ENCODE results near the gene KIZ.

KIZ gene

GRCh38 chr20:21087862-21088540 is 37.9 kb upstream of the KIZ start:
- Histone ChIP-seq H3K79me1 (ENCODE audit: low read depth, low read length) (no peaks in the 10 kb centered on the region), H2AFZ (ENCODE audit: low read length) (no peak overlapping the region), H3K4me3 (ENCODE audit: low read length in 2 of 2) (no peak overlapping the region), H2BK120ac (ENCODE audit: low read depth, low read length) (no peak overlapping the region), H3K9ac (ENCODE audit: low read depth, low read length, poor library complexity) (no peak overlapping the region), H3K36me3 (replicated peaks in 1 of 2; ENCODE audit: control insufficient read depth in 2 of 2, insufficient read depth in 2 of 2, low read length in 2 of 2) (no peaks in the 10 kb centered on the region), H3K23ac (ENCODE audit: low read depth, low read length, poor library complexity) (no peak overlapping the region), H3K4ac (ENCODE audit: low read length) (no peak overlapping the region), H3K4me1 (ENCODE audit: control insufficient read depth in 2 of 2, insufficient read depth in 1 of 2, low read depth in 1 of 2, low read length in 2 of 2) (peaks cover 0 to 2% of the 10 kb centered on the region in 2 donors), H2BK15ac (ENCODE audit: low read length) (no peak overlapping the region), H4K91ac (ENCODE audit: low read depth, low read length, poor library complexity) (no peak overlapping the region), H3K14ac (ENCODE audit: low read length) (no peak overlapping the region), H3K27me3 (ENCODE audit: control insufficient read depth in 3 of 3, insufficient read depth in 3 of 3, low read depth in 1 of 3, low read length in 3 of 3) (peaks cover 0 to 55% (median 2%) of the 10 kb centered on the region in 3 experiments), H3K18ac (ENCODE audit: low read length) (no peak overlapping the region), H2BK12ac (ENCODE audit: low read length) (no peak overlapping the region), H4K8ac (ENCODE audit: low read depth, low read length) (no peak overlapping the region), H3K27ac (replicated peaks; ENCODE audit: low read length) (no peak overlapping the region), H3K9me3 (replicated peaks in 1 of 2; ENCODE audit: control insufficient read depth in 2 of 2, insufficient read depth in 1 of 2, low read depth in 1 of 2, low read length in 2 of 2) (no peaks in the 10 kb centered on the region), H3K4me2 (ENCODE audit: insufficient read depth, low read length, poor library complexity, severe bottlenecking) (no peak overlapping the region), H2BK5ac (ENCODE audit: low read length) (no peak overlapping the region), H2AK5ac (ENCODE audit: low read depth, low read length) (no peak overlapping the region)
- no CpG with 5 or more reads among the region's 9 CpGs for WGBS, 2 donors (ENCODE audit: extremely low coverage in 2 of 2, insufficient read length in 2 of 2, insufficient replicate concordance in 1 of 2)
- no peak for DNase-seq (ENCODE audit: low spot score)

GRCh38 chr20:21089391-21089790 is 36.5 kb upstream of the KIZ start:
- Histone ChIP-seq H4K8ac (ENCODE audit: low read depth, low read length) (no peak overlapping the region), H3K23ac (ENCODE audit: low read depth, low read length, poor library complexity) (no peak overlapping the region), H3K4me3 (ENCODE audit: low read length in 2 of 2) (no peak overlapping the region), H3K18ac (ENCODE audit: low read length) (no peak overlapping the region), H3K14ac (ENCODE audit: low read length) (no peak overlapping the region), H2BK15ac (ENCODE audit: low read length) (no peak overlapping the region), H2BK5ac (ENCODE audit: low read length) (no peak overlapping the region), H2AK5ac (ENCODE audit: low read depth, low read length) (no peak overlapping the region), H3K9me3 (replicated peaks in 1 of 2; ENCODE audit: control insufficient read depth in 2 of 2, insufficient read depth in 1 of 2, low read depth in 1 of 2, low read length in 2 of 2) (no peaks in the 10 kb centered on the region), H3K4me2 (ENCODE audit: insufficient read depth, low read length, poor library complexity, severe bottlenecking) (no peak overlapping the region), H2BK120ac (ENCODE audit: low read depth, low read length) (no peak overlapping the region), H2AFZ (ENCODE audit: low read length) (no peak overlapping the region), H3K9ac (ENCODE audit: low read depth, low read length, poor library complexity) (no peak overlapping the region), H3K79me1 (ENCODE audit: low read depth, low read length) (no peaks in the 10 kb centered on the region), H3K27ac (replicated peaks; ENCODE audit: low read length) (no peak overlapping the region), H2BK12ac (ENCODE audit: low read length) (no peak overlapping the region), H3K4me1 (ENCODE audit: control insufficient read depth in 2 of 2, insufficient read depth in 1 of 2, low read depth in 1 of 2, low read length in 2 of 2) (peaks cover 0 to 2% of the 10 kb centered on the region in 2 donors), H3K27me3 (ENCODE audit: control insufficient read depth in 3 of 3, insufficient read depth in 3 of 3, low read depth in 1 of 3, low read length in 3 of 3) (peaks cover 0 to 66% (median 2%) of the 10 kb centered on the region in 3 experiments), H3K36me3 (replicated peaks in 1 of 2; ENCODE audit: control insufficient read depth in 2 of 2, insufficient read depth in 2 of 2, low read length in 2 of 2) (no peaks in the 10 kb centered on the region), H3K4ac (ENCODE audit: low read length) (no peak overlapping the region), H4K91ac (ENCODE audit: low read depth, low read length, poor library complexity) (no peak overlapping the region)
- DNase-seq (ENCODE audit: low spot score) = no peak
- no CpG with 5 or more reads among the region's 8 CpGs for WGBS, 2 donors (ENCODE audit: extremely low coverage in 2 of 2, insufficient read length in 2 of 2, insufficient replicate concordance in 1 of 2)

GRCh38 chr20:21090111-21090618 is 35.7 kb upstream of the KIZ start:
- Histone ChIP-seq H4K8ac (ENCODE audit: low read depth, low read length) (no peak overlapping the region), H3K36me3 (replicated peaks in 1 of 2; ENCODE audit: control insufficient read depth in 2 of 2, insufficient read depth in 2 of 2, low read length in 2 of 2) (no peaks in the 10 kb centered on the region), H4K91ac (ENCODE audit: low read depth, low read length, poor library complexity) (no peak overlapping the region), H2BK5ac (ENCODE audit: low read length) (no peak overlapping the region), H3K27ac (replicated peaks; ENCODE audit: low read length) (no peak overlapping the region), H3K4me3 (ENCODE audit: low read length in 2 of 2) (no peak overlapping the region), H3K9me3 (replicated peaks in 1 of 2; ENCODE audit: control insufficient read depth in 2 of 2, insufficient read depth in 1 of 2, low read depth in 1 of 2, low read length in 2 of 2) (no peaks in the 10 kb centered on the region), H3K4ac (ENCODE audit: low read length) (no peak overlapping the region), H2BK120ac (ENCODE audit: low read depth, low read length) (no peak overlapping the region), H3K23ac (ENCODE audit: low read depth, low read length, poor library complexity) (no peak overlapping the region), H3K4me2 (ENCODE audit: insufficient read depth, low read length, poor library complexity, severe bottlenecking) (no peak overlapping the region), H2AFZ (ENCODE audit: low read length) (no peak overlapping the region), H2BK12ac (ENCODE audit: low read length) (no peak overlapping the region), H3K9ac (ENCODE audit: low read depth, low read length, poor library complexity) (no peak overlapping the region), H2AK5ac (ENCODE audit: low read depth, low read length) (no peak overlapping the region), H2BK15ac (ENCODE audit: low read length) (no peak overlapping the region), H3K4me1 (ENCODE audit: control insufficient read depth in 2 of 2, insufficient read depth in 1 of 2, low read depth in 1 of 2, low read length in 2 of 2) (peaks cover 0 to 2% of the 10 kb centered on the region in 2 donors), H3K27me3 (ENCODE audit: control insufficient read depth in 3 of 3, insufficient read depth in 3 of 3, low read depth in 1 of 3, low read length in 3 of 3) (peaks cover 0 to 70% (median 2%) of the 10 kb centered on the region in 3 experiments), H3K79me1 (ENCODE audit: low read depth, low read length) (no peaks in the 10 kb centered on the region), H3K18ac (ENCODE audit: low read length) (no peak overlapping the region), H3K14ac (ENCODE audit: low read length) (no peak overlapping the region)
- no CpG with 5 or more reads among the region's 14 CpGs for WGBS, 2 donors (ENCODE audit: extremely low coverage in 2 of 2, insufficient read length in 2 of 2, insufficient replicate concordance in 1 of 2)
- no peak for DNase-seq (ENCODE audit: low spot score)

- no peak overlapping the region for H2AFZ ChIP-seq (ENCODE audit: low read length)
- H2AK5ac ChIP-seq (ENCODE audit: low read depth, low read length) = no peak overlapping the region
- no peak overlapping the region for H3K4me3 ChIP-seq (ENCODE audit: low read length in 2 of 2)
- H3K18ac ChIP-seq (ENCODE audit: low read length) = no peak overlapping the region
- H3K79me1 ChIP-seq (ENCODE audit: low read depth, low read length) = no peaks in the 10 kb centered on the region
- no peaks in the 10 kb centered on the region for H3K9me3 ChIP-seq (replicated peaks in 1 of 2; ENCODE audit: control insufficient read depth in 2 of 2, insufficient read depth in 1 of 2, low read depth in 1 of 2, low read length in 2 of 2)
- no peak overlapping the region for H4K91ac ChIP-seq (ENCODE audit: low read depth, low read length, poor library complexity)
- H3K4me1 ChIP-seq (ENCODE audit: control insufficient read depth in 2 of 2, insufficient read depth in 1 of 2, low read depth in 1 of 2, low read length in 2 of 2) = peaks cover 0 to 2% of the 10 kb centered on the region in 2 donors
- H3K4ac ChIP-seq (ENCODE audit: low read length) = no peak overlapping the region
- no peak overlapping the region for H3K4me2 ChIP-seq (ENCODE audit: insufficient read depth, low read length, poor library complexity, severe bottlenecking)
- no peak overlapping the region for H3K27ac ChIP-seq (replicated peaks; ENCODE audit: low read length)
- H3K14ac ChIP-seq (ENCODE audit: low read length) = no peak overlapping the region
- no peaks in the 10 kb centered on the region for H3K36me3 ChIP-seq (replicated peaks in 1 of 2; ENCODE audit: control insufficient read depth in 2 of 2, insufficient read depth in 2 of 2, low read length in 2 of 2)
- no peak overlapping the region for H2BK12ac ChIP-seq (ENCODE audit: low read length)
- H3K27me3 ChIP-seq (ENCODE audit: control insufficient read depth in 3 of 3, insufficient read depth in 3 of 3, low read depth in 1 of 3, low read length in 3 of 3) = peaks cover 0 to 76% (median 2%) of the 10 kb centered on the region in 3 experiments
- H2BK120ac ChIP-seq (ENCODE audit: low read depth, low read length) = no peak overlapping the region
- no CpG with 5 or more reads among the region's 11 CpGs for WGBS, 2 donors (ENCODE audit: extremely low coverage in 2 of 2, insufficient read length in 2 of 2, insufficient replicate concordance in 1 of 2)
- H3K23ac ChIP-seq (ENCODE audit: low read depth, low read length, poor library complexity) = no peak overlapping the region
- H4K8ac ChIP-seq (ENCODE audit: low read depth, low read length) = no peak overlapping the region
- no peak overlapping the region for H2BK15ac ChIP-seq (ENCODE audit: low read length)
- H2BK5ac ChIP-seq (ENCODE audit: low read length) = no peak overlapping the region
- no peak for DNase-seq (ENCODE audit: low spot score)
- no peak overlapping the region for H3K9ac ChIP-seq (ENCODE audit: low read depth, low read length, poor library complexity)
Measured at GRCh38 chr20:21090721-21091120, 35.2 kb upstream of the KIZ start.
